GM04503 (cell line): ENCODE data around the gene FRAT1.

Source experiments
- DNase-seq: peaks from one replicate; pipeline ENCODE4 v3.0.0-alpha.2; 2012; ENCODE audit warnings: low read depth

FRAT1 gene

GRCh38 chr10:97365761-97366351 is 46.8 kb downstream of the FRAT1 start:
- no peak for DNase-seq

- no peak for DNase-seq
Observed at GRCh38 chr10:97366572-97366971, 47.5 kb downstream of the FRAT1 start.

GRCh38 chr10:97367126-97367649 is 48.1 kb downstream of the FRAT1 start:
- no peak for DNase-seq
